Loucy (cell line): Measurements from ENCODE around the gene MYO9A.

Experiments
- EZH2phosphoT487 ChIP-seq: fragments of 200-600 bp; IDR thresholded peaks from 2 replicates; pipeline ENCODE4 v1.6.1; 2018; ENCODE audit warnings: antibody characterized with exemption, mild to moderate bottlenecking, moderate library complexity, borderline replicate concordance
- TF ChIP-seq, protein P1 (sequence below): fragments of 200-600 bp; sonication (generic); conservative IDR thresholded peaks from 2 replicates; pipeline ENCODE4 v1.5.1; 2014; ENCODE audit warnings: mild to moderate bottlenecking, antibody characterized with exemption, low read length

GRCh38 chr15:72162569-72162968 lies 44.6 kb upstream of the MYO9A start:
- TF ChIP-seq, protein P1, sequence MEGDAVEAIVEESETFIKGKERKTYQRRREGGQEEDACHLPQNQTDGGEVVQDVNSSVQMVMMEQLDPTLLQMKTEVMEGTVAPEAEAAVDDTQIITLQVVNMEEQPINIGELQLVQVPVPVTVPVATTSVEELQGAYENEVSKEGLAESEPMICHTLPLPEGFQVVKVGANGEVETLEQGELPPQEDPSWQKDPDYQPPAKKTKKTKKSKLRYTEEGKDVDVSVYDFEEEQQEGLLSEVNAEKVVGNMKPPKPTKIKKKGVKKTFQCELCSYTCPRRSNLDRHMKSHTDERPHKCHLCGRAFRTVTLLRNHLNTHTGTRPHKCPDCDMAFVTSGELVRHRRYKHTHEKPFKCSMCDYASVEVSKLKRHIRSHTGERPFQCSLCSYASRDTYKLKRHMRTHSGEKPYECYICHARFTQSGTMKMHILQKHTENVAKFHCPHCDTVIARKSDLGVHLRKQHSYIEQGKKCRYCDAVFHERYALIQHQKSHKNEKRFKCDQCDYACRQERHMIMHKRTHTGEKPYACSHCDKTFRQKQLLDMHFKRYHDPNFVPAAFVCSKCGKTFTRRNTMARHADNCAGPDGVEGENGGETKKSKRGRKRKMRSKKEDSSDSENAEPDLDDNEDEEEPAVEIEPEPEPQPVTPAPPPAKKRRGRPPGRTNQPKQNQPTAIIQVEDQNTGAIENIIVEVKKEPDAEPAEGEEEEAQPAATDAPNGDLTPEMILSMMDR = no peak
- no peak for TF ChIP-seq EZH2phosphoT487
